ENCODE results near the gene APOH. TPM values are rescaled to one million over a fixed set of nuclear protein-coding genes. Genes with fewer than 3 reads are reported as not detected.

The APOH gene
- total and polyA plus RNA-seq, 2 of the 13 experiments (the other 11 are each of a cell fraction or from before 2014, with no cell fraction given), result 4,846 to 5,748 TPM

DNA sequence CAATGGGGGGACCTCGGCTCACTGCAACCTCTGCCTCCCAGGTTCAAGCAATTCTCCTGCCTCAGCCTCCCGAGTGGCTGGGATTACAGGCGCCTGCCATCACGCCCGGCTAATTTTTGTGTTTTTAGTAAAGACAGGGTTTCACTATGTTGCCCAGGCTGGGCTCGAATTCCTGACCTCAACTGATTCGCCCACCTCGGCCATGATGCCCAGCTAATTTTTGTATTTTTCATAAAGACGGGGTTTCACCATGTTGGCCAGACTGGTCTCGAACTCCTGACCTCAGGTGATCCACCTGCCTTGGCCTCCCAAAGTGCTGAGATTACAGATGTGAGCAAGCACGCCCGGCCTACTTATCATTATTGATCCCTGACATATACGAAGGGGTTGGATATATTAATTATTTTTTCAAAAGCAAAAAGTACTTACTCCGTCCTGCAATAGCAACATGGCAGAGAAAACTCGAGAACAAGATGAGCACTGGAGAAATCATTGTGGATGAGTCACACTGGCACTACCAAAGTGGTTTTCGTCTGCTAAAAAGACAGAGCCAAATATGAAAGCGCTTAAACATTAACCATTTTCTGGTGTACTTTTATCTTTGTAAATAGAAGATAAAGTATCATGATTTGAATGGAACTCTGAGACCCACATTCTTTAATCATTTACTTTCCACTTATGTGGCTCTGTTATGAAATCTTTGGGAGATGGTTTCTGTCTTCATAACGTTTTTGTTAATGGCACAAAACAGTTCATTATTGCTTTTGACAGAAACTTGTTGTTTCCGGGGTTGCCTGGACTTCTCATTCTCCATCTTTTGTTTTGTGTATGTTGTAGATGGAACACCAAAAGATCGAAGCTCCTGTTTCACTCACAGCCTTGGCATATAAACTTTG is at the start of gene APOH (continued):
- 0 out of 2 replicates have a peak, but pooled peaks have one; percentile 48 for TF ChIP-seq MLLT10 (CRISPR knock-in tag; IDR thresholded peaks at IDR 0.05)
- peak; percentile 63; the same call in 1 of the 2 replicates for TF ChIP-seq TCF7L2 (IDR thresholded peaks at IDR 0.05; ENCODE audit: low read depth, low read length)
- no peak for TF ChIP-seq ZNF253 (CRISPR knock-in tag; IDR thresholded peaks at IDR 0.05; ENCODE audit: borderline replicate concordance)
- TF ChIP-seq SAP130 (CRISPR knock-in tag; IDR thresholded peaks at IDR 0.05; ENCODE audit: low read depth), result peak; percentile 92
- no peak for TF ChIP-seq POGZ (CRISPR knock-in tag; IDR thresholded peaks at IDR 0.05)
- peak; percentile 49 for TF ChIP-seq ZNF883 (CRISPR knock-in tag; IDR thresholded peaks at IDR 0.05; ENCODE audit: not compliant biosample characterization)
- TF ChIP-seq SOX5 (CRISPR knock-in tag; IDR thresholded peaks at IDR 0.05; ENCODE audit: borderline replicate concordance), result peak; percentile 85
- 0 out of 2 replicates have a peak, but pooled peaks have one; percentile 41 for TF ChIP-seq ZFP36L2 (CRISPR knock-in tag; IDR thresholded peaks at IDR 0.05)
- TF ChIP-seq ARNT (IDR thresholded peaks at IDR 0.05), result no peak
- TF ChIP-seq, protein P1, sequence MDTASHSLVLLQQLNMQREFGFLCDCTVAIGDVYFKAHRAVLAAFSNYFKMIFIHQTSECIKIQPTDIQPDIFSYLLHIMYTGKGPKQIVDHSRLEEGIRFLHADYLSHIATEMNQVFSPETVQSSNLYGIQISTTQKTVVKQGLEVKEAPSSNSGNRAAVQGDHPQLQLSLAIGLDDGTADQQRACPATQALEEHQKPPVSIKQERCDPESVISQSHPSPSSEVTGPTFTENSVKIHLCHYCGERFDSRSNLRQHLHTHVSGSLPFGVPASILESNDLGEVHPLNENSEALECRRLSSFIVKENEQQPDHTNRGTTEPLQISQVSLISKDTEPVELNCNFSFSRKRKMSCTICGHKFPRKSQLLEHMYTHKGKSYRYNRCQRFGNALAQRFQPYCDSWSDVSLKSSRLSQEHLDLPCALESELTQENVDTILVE (CRISPR knock-in tag; IDR thresholded peaks at IDR 0.05), result no peak; the same call in 1 of the 2 replicates
- TF ChIP-seq JARID2 (CRISPR knock-in tag; IDR thresholded peaks at IDR 0.05; ENCODE audit: insufficient replicate concordance), result peak; percentile 50
- no peak for TF ChIP-seq HOXA7 (CRISPR knock-in tag; IDR thresholded peaks at IDR 0.05)
- TF ChIP-seq REPIN1 (CRISPR knock-in tag; IDR thresholded peaks at IDR 0.05; ENCODE audit: borderline replicate concordance, low read depth), result peak; percentile 64
- TF ChIP-seq SSRP1 (CRISPR knock-in tag; IDR thresholded peaks at IDR 0.05), result peak; percentile 42; the same call in 1 of the 2 replicates
- TF ChIP-seq ZBTB20 (CRISPR knock-in tag; IDR thresholded peaks at IDR 0.05; ENCODE audit: borderline replicate concordance, low read depth), result peak; percentile 54; the same call in 1 of the 2 replicates
- TF ChIP-seq, protein P2, sequence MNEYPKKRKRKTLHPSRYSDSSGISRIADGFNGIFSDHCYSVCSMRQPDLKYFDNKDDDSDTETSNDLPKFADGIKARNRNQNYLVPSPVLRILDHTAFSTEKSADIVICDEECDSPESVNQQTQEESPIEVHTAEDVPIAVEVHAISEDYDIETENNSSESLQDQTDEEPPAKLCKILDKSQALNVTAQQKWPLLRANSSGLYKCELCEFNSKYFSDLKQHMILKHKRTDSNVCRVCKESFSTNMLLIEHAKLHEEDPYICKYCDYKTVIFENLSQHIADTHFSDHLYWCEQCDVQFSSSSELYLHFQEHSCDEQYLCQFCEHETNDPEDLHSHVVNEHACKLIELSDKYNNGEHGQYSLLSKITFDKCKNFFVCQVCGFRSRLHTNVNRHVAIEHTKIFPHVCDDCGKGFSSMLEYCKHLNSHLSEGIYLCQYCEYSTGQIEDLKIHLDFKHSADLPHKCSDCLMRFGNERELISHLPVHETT (CRISPR knock-in tag; conservative IDR thresholded peaks at IDR 0.05), result no peak; the same call in 1 of the 2 replicates
- TF ChIP-seq, protein P3, sequence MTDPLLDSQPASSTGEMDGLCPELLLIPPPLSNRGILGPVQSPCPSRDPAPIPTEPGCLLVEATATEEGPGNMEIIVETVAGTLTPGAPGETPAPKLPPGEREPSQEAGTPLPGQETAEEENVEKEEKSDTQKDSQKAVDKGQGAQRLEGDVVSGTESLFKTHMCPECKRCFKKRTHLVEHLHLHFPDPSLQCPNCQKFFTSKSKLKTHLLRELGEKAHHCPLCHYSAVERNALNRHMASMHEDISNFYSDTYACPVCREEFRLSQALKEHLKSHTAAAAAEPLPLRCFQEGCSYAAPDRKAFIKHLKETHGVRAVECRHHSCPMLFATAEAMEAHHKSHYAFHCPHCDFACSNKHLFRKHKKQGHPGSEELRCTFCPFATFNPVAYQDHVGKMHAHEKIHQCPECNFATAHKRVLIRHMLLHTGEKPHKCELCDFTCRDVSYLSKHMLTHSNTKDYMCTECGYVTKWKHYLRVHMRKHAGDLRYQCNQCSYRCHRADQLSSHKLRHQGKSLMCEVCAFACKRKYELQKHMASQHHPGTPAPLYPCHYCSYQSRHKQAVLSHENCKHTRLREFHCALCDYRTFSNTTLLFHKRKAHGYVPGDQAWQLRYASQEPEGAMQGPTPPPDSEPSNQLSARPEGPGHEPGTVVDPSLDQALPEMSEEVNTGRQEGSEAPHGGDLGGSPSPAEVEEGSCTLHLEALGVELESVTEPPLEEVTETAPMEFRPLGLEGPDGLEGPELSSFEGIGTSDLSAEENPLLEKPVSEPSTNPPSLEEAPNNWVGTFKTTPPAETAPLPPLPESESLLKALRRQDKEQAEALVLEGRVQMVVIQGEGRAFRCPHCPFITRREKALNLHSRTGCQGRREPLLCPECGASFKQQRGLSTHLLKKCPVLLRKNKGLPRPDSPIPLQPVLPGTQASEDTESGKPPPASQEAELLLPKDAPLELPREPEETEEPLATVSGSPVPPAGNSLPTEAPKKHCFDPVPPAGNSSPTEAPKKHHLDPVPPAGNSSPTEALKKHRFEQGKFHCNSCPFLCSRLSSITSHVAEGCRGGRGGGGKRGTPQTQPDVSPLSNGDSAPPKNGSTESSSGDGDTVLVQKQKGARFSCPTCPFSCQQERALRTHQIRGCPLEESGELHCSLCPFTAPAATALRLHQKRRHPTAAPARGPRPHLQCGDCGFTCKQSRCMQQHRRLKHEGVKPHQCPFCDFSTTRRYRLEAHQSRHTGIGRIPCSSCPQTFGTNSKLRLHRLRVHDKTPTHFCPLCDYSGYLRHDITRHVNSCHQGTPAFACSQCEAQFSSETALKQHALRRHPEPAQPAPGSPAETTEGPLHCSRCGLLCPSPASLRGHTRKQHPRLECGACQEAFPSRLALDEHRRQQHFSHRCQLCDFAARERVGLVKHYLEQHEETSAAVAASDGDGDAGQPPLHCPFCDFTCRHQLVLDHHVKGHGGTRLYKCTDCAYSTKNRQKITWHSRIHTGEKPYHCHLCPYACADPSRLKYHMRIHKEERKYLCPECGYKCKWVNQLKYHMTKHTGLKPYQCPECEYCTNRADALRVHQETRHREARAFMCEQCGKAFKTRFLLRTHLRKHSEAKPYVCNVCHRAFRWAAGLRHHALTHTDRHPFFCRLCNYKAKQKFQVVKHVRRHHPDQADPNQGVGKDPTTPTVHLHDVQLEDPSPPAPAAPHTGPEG (CRISPR knock-in tag; IDR thresholded peaks at IDR 0.05), result peak; percentile 77
- peak; percentile 51; the same call in 1 of the 2 replicates for TF ChIP-seq RFXANK (CRISPR knock-in tag; IDR thresholded peaks at IDR 0.05)
- TF ChIP-seq SPEN (CRISPR knock-in tag; IDR thresholded peaks at IDR 0.05; ENCODE audit: low read depth), result peak; percentile 28; the same call in 1 of the 2 replicates
- TF ChIP-seq CEBPB (IDR thresholded peaks at IDR 0.05; ENCODE audit: borderline replicate concordance, low read depth, low read length), result peak; percentile 76; the same call in 1 of the 2 replicates
- peak; percentile 73; the same call in 1 of the 2 replicates for TF ChIP-seq KLF11 (CRISPR knock-in tag; IDR thresholded peaks at IDR 0.05)
- peak; percentile 96; the same call in 1 of the 2 replicates for TF ChIP-seq CHD4 (IDR thresholded peaks at IDR 0.05; ENCODE audit: borderline replicate concordance, low read length)
- no peak for TF ChIP-seq TBP (CRISPR knock-in tag; IDR thresholded peaks at IDR 0.05)

Measured in HepG2 (cell line).